ENCODE data around the gene HEXD.
"Not testable (repeated sequence)": the region's sequence is repeated elsewhere in the genome, so short reads cannot be mapped to it uniquely, and the experiment has no call there.

DNA sequence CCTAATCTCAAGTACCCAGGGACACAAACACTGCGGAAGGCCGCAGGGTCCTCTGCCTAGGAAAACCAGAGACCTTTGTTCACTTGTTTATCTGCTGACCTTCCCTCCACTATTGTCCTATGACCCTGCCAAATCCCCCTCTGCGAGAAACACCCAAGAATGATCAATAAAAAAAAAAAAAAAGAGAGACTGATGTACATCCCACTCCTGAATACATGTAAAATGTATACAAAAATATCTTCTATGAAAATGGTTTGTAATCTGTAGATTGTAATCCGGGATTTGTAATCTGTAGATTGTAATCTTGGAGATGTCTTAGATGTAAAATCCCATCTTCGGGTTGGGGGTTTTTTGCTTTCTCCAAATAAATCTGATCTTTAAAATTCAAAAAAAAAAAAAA is 40.9 kb upstream of the HEXD start:
- TF ChIP-seq, protein P1, sequence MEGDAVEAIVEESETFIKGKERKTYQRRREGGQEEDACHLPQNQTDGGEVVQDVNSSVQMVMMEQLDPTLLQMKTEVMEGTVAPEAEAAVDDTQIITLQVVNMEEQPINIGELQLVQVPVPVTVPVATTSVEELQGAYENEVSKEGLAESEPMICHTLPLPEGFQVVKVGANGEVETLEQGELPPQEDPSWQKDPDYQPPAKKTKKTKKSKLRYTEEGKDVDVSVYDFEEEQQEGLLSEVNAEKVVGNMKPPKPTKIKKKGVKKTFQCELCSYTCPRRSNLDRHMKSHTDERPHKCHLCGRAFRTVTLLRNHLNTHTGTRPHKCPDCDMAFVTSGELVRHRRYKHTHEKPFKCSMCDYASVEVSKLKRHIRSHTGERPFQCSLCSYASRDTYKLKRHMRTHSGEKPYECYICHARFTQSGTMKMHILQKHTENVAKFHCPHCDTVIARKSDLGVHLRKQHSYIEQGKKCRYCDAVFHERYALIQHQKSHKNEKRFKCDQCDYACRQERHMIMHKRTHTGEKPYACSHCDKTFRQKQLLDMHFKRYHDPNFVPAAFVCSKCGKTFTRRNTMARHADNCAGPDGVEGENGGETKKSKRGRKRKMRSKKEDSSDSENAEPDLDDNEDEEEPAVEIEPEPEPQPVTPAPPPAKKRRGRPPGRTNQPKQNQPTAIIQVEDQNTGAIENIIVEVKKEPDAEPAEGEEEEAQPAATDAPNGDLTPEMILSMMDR (IDR thresholded peaks at IDR 0.05; ENCODE audit: low read length), result not testable (repeated sequence)
- TF ChIP-seq EZH2phosphoT487 (IDR thresholded peaks at IDR 0.05; ENCODE audit: low read length); EZH2 (optimal IDR thresholded peaks at IDR 0.05; ENCODE audit: low read depth, low read length): not testable (repeated sequence)
